Renal cortex interstitium (tissue), 11 donors: ENCODE measurements around the gene RBMS3. TPM values are rescaled to one million over a fixed set of nuclear protein-coding genes. Genes with fewer than 3 reads are reported as not detected.

Experiments
- DNase-seq, 11 donors: peaks; one replicate each; pipeline ENCODE4 v3.0.0-alpha.2; 2013; ENCODE audit warnings: low read depth in 9 of 11, low spot score in 4 of 11; ENCODE audit errors: extremely low read depth in 1 of 11
- polyA plus RNA-seq, 3 donors: library from polyadenylated mRNA; unstranded; fragments of 120-200 nt; gene quantifications; one replicate each; pipeline ENCODE4 v1.2.1, GENCODE V29; 2013; ENCODE audit not compliant: insufficient read length in 3 of 3

Gene RBMS3
- polyA plus RNA-seq, 3 donors, result 13.6 to 15.7 (median 14.4) TPM

DNA sequence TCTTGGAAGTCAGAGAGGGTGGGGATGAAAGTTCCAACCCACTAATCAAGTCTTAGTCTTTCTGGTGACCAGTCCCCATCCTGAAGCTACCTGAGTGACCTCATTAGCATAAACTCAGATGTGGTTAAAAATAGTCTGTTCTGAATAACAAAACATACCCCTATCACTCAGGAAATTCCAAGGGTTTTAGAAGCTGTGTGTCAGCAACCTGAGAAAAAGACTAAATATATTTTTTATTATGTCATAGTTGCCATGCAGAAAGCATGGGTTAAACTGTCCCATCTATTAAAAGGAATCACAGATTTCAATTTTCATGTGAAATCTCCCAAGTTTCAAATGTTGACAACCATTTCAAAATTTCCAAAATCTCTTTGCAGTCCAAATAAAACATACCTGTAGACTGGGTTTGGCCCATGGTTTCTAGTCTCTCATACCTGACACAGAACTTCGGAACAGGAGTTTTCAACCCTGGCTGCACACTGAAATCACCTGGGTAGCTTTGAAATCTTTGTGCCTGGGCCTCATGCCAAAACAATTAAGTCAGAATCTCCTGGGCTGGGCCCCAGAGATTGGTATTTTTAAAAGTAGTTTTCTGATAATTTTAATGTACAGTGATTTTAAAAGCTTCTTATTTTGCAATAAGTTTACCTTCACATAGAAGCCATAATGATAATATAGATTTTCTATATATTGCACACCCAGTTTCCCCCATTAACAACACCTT, 476.3 kb downstream of the RBMS3 start:
- DNase-seq, result peak in 2 of 11 donors; percentile 28 to 43

- no peak for DNase-seq
These were observed 477.2 kb downstream of the RBMS3 start for GRCh38 chr3:29758108-29758433.

DNA sequence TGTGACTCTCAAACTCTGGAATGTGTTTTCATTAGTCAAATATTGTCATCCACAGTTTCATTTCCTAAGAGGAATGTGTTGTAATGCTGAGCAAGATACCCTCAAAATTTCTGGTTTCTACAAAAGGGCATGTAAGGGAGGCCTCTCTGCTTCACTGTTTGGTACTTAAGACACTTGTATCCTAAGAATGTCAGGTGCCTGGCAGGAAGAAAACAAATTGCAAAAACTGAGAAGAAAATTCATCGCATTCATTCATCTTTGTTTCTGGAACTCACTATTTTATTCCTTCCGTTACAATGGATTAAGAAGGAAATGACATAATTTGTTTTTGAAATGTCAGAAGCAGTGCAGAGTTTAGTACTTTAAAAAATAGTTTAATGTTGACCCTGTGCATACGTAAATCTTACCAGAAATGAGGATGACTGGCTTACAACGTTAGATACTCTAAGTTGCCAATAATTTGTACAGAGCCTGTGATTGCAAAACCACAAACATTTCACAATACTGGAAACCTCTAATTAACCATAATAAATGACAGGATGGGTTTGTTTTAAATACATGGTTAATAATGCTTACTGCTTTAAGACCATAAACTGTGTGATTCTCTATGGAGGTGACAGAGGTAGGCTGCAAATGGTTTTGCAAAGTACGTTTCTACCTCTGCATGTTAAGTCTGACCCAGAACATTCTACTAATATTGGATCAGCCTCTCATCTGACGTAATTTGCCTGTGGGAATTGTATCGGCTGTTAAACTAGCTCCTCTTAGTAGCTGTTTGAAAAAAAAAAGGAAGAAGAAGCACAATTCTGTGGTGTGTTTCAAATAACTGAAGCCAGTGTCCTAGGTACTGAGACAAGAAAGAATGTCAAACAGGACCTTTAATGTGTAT, 477.8 kb downstream of the RBMS3 start:
- no peak for DNase-seq

- peak in 1 of 11 donors; percentile 22 for DNase-seq
These were observed 478.7 kb downstream of the RBMS3 start for GRCh38 chr3:29759411-29760225.

GRCh38 chr3:29760226-29760685, 479.4 kb downstream of the RBMS3 start:
- no peak for DNase-seq

DNA sequence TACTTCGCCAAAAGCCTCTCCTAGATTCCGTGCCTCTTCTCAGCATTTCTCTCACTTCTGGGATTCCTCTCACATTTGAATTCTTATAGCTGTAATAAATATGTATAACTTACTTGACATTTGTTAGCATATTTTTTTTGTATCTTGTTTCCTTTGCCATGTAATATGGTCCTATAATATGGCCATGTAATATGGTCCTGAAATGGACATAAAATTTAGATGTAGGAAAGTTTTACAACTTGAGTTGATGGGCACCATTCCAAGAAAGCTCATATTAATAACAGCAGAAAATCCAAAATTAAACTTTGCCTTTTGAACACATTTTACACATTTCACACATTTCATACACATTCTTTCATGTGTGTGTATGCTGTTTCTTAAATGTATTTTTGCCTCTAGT, 480.6 kb downstream of the RBMS3 start:
- no peak for DNase-seq

DNA sequence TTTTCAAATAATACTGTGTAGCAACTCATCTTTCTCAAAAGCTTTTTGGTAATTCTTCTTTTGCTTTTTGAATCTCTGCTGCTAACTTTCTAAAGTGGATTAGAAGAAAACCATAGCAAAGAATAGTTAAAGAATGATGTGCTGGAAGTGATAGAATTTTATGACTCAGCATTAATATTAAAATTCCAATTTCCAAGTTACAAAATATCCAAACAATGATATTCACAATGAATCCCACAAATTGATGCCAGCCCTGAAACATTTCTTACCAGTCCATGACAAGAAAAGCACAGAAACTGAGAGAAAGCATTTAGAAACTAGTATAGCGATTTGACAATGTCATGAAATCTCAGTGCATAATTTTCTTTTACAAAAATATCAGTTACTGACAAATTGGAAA, 482.2 kb downstream of the RBMS3 start:
- no peak for DNase-seq

GRCh38 chr3:29764041-29764440, 483.2 kb downstream of the RBMS3 start:
- no peak for DNase-seq

DNA sequence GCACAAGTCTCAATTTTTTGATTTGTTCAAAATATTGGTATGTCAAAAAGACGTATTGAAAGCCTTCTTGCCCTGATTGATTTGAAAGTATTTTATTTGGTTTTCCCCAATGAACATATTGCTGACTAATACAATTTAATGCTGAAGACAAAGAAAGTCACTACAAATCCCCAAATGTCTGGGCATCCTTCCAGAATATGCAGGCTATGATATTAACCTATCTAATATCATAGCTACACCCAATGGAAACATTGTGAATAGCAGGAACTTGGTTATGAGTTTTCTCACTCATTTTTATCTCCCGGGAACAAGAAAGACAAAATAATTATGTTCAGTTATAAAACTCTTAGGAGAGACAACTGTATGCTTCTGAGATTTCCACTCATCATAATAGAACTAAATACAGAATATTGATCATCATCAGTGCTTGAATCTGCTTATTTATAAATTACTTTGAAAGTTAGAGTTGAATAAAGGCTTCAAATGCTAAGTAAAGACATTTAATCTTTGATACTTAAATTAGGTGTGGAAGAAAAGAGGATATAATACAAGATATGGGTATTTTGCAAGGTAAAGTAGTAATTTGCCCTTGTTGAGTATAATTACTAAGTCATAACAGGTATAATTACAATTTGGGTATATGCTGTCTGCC, 483.9 kb downstream of the RBMS3 start:
- peak in 7 of 11 donors; percentile 21 to 66 (median 50) for DNase-seq

- DNase-seq, result no peak
These were observed 490.7 kb downstream of the RBMS3 start for GRCh38 chr3:29771602-29772001.

DNA sequence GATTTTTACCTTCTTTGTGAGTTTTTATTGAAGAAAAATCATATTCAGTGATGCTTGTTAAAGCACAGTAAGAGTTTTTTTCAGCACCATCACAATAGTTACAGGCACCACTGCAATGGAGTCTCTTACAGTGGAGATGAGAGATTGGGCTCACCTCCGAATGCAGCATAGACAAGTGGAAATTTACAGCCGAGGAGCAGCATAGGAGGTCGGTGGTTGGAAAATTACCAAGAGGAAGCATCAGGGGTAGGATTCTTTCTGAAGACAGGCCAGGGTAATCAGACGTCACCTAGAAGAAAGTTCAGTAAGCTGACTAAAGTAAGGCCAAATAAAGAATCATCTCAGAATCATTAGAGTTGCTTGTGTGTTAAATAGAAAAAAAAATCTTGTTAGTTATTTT, 491.6 kb downstream of the RBMS3 start:
- DNase-seq, result no peak

DNA sequence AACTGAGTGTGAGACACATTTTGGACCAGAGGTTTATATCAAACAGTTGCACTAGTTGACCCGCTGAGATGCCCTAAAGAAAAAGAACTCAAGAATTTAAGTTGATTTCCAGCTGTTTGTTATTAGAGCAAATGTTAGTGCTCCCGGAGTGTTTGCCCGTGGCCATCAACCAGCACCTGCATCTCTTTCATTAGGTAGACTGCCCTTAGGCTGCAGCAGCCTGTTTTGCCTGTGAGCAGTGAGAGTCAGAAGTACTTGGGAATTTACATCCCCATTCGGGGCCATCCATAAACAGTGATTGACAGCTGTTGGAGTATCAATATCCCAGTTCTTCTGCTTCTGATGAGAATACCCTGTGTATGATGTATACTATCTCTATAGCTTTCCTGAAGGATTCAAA, 492.6 kb downstream of the RBMS3 start:
- DNase-seq, result no peak

GRCh38 chr3:29775340-29775739, 494.5 kb downstream of the RBMS3 start:
- no peak for DNase-seq

- no peak for DNase-seq
These were observed 497.0 kb downstream of the RBMS3 start for GRCh38 chr3:29777869-29778268.

GRCh38 chr3:29789686-29790085, 508.8 kb downstream of the RBMS3 start:
- DNase-seq, result no peak

DNA sequence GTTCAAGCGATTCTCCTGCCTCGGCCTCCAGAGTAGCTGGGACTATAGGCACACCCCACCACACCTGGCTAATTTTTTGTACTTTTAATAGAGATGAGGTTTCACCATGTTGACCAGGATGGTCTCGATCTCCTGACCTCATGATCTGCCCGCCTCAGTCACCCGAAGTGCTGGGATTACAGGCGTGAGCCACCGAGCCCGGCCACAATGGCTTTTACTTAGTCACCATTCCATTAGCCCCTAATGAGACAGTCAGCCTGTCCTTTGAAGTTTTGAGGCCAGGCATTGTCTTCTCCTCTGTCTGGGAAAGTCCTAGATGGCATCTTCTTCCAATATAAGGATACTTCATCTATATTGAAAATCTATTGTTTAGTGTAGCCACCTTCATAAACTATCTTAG, 515.9 kb downstream of the RBMS3 start:
- DNase-seq, result no peak

DNA sequence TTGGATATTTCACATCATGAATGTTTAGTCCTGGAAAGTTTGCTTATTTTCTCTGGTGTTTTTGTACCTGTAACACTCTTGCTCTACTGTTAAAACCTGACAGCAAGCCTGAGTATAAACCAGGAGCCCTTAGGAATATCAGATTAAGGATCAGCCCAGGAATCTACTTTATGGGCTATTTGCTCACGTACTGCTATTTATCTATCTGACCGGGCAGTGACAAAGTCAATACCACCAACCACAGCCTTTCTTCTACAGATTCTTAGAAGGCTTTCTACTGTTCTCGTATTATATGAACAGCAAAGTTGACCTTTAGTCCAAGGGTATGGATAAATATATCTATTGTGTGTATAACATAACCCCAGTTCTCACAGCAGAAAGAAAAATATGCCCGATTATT, 521.2 kb downstream of the RBMS3 start:
- no peak for DNase-seq

- no peak for DNase-seq
These were observed 523.2 kb downstream of the RBMS3 start for GRCh38 chr3:29804044-29804443.

DNA sequence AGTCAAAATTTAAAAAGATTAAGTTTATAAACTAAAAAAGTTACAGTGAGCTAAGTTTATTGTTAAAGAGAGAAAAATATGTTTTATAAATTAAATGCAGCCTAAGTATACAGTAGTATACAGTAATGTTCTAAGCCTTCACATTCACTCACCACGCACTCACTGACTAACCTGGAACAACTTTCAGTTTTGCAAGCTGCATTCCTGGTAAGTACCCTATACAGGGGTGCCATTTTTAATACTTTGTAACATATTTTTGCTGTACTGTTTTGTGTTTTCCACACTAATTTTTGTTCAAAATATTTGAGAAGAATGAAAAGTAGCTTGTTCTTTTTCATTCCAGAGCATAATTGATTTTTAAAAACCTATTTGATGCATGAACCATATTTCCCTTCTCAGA, 524.9 kb downstream of the RBMS3 start:
- no peak for DNase-seq
